Neural cell (in vitro differentiated cells): Measurements from ENCODE around the gene RASGEF1C. TPM values are rescaled to one million over a fixed set of nuclear protein-coding genes. Genes with fewer than 3 reads are reported as not detected.

Source experiments
- H2AFZ ChIP-seq: fragments of 200-600, 300-800 bp; sonication (generic), shearing (Covaris generic); 2 replicates; pipeline ENCODE4 v1.6.0; 2014; ENCODE audit warnings: low read depth, mild to moderate bottlenecking, antibody characterized with exemption, low read length, moderate library complexity
- H3F3A ChIP-seq: fragments of 200-600 bp; shearing (Covaris generic); 2 replicates; pipeline ENCODE4 v1.6.1; 2016; ENCODE audit warnings: mild to moderate bottlenecking, moderate library complexity, mixed read lengths, antibody characterized with exemption, low read length; ENCODE audit not compliant: insufficient read depth, poor library complexity, severe bottlenecking
- H3K27ac ChIP-seq: fragments of 200-600, 300-800 bp; sonication (generic), shearing (Covaris generic); 2 replicates; pipeline ENCODE4 v1.5.1; 2014; ENCODE audit warnings: mild to moderate bottlenecking, low read length, moderate library complexity
- H3K27me3 ChIP-seq: fragments of 300-800, 200-600 bp; sonication (generic), shearing (Covaris generic); 2 replicates; pipeline ENCODE4 v1.6.0; 2014; ENCODE audit warnings: mild to moderate bottlenecking, low read depth, low read length, moderate library complexity; ENCODE audit not compliant: insufficient read depth
- H3K36me3 ChIP-seq: fragments of 300-800, 200-600 bp; sonication (generic), shearing (Covaris generic); 2 replicates; pipeline ENCODE4 v1.5.1; 2014; ENCODE audit warnings: mild to moderate bottlenecking, antibody characterized with exemption, low read length, moderate library complexity; ENCODE audit not compliant: insufficient read depth
- H3K4me2 ChIP-seq: fragments of 300-800, 200-600 bp; sonication (generic), shearing (Covaris generic); 2 replicates; pipeline ENCODE4 v1.6.0; 2014; ENCODE audit warnings: mild to moderate bottlenecking, low read length
- H3K4me3 ChIP-seq: fragments of 300-800, 200-600 bp; sonication (generic), shearing (Covaris generic); 2 replicates; pipeline ENCODE4 v1.5.1; 2014; ENCODE audit warnings: mild to moderate bottlenecking, low read length, moderate library complexity
- H3K79me2 ChIP-seq: fragments of 200-600 bp; shearing (Covaris generic); replicated peaks from 2 replicates; pipeline ENCODE4 v1.6.0; 2014; ENCODE audit warnings: mild to moderate bottlenecking, low read length, moderate library complexity; ENCODE audit not compliant: insufficient read depth
- H3K9ac ChIP-seq: fragments of 300-800, 200-600 bp; sonication (generic), shearing (Covaris generic); 2 replicates; pipeline ENCODE4 v1.6.1; 2016; ENCODE audit warnings: mild to moderate bottlenecking, low read length, mixed read lengths
- H3K9me2 ChIP-seq: fragments of 200-600 bp; shearing (Covaris generic); 2 replicates; pipeline ENCODE4 v1.6.1; 2016; ENCODE audit warnings: mild to moderate bottlenecking, low read length, mixed read lengths; ENCODE audit not compliant: insufficient read depth
- H3K9me3 ChIP-seq: fragments of 200-600, 300-800 bp; sonication (generic), shearing (Covaris generic); 2 replicates; pipeline ENCODE4 v1.6.1; 2016; ENCODE audit warnings: mild to moderate bottlenecking, mixed run types, low read length, moderate library complexity, mixed read lengths
- H4K20me1 ChIP-seq: fragments of 200-600 bp; shearing (Covaris generic); 2 replicates; pipeline ENCODE4 v1.6.1; 2016; ENCODE audit warnings: mild to moderate bottlenecking, mixed run types; ENCODE audit not compliant: insufficient read depth
- EP300 ChIP-seq: fragments of 450-650 bp; conservative IDR thresholded peaks from 2 replicates; pipeline ENCODE4 v1.6.1; 2014; ENCODE audit warnings: antibody characterized with exemption, mild to moderate bottlenecking, moderate library complexity; ENCODE audit not compliant: poor library complexity, severe bottlenecking
- EZH2 ChIP-seq: fragments of 200-600, 300-800 bp; shearing (Covaris generic), sonication (generic); IDR thresholded peaks from 2 replicates; pipeline ENCODE4 v1.6.1; 2014; ENCODE audit warnings: antibody characterized with exemption, low read length, borderline replicate concordance, mild to moderate bottlenecking; ENCODE audit not compliant: insufficient read depth, poor library complexity, severe bottlenecking
- MXI1 ChIP-seq: fragments of 450-650 bp; conservative IDR thresholded peaks from 2 replicates; pipeline ENCODE4 v1.6.1; 2014; ENCODE audit warnings: antibody characterized with exemption, mild to moderate bottlenecking; ENCODE audit not compliant: poor library complexity, severe bottlenecking
- POLR2AphosphoS5 ChIP-seq: IDR thresholded peaks from 2 replicates; pipeline ENCODE4 v1.6.1; 2012
- RAD21 ChIP-seq: fragments of 450-650 bp; conservative IDR thresholded peaks from 2 replicates; pipeline ENCODE4 v1.6.1; 2014; ENCODE audit warnings: antibody characterized with exemption, mild to moderate bottlenecking, moderate library complexity
- SMC3 ChIP-seq: fragments of 450-650 bp; conservative IDR thresholded peaks from 2 replicates; pipeline ENCODE4 v1.6.1; 2014; ENCODE audit warnings: antibody characterized with exemption, mild to moderate bottlenecking, moderate library complexity; ENCODE audit not compliant: poor library complexity
- TAF1 ChIP-seq: IDR thresholded peaks from 2 replicates; pipeline ENCODE4 v1.6.1; 2012; ENCODE audit warnings: low read depth
- polyA plus RNA-seq: library from polyadenylated mRNA; depleted of rRNA; stranded (reverse); fragments of >200 nt; gene quantifications from 2 replicates; pipeline ENCODE4 v1.2.3, GENCODE V29; 2014
- TF ChIP-seq, protein P1 (sequence below): fragments of 450-650 bp; IDR thresholded peaks from 2 replicates; pipeline ENCODE4 v1.5.1; 2014; ENCODE audit warnings: antibody characterized with exemption, mild to moderate bottlenecking, moderate library complexity; ENCODE audit not compliant: poor library complexity, severe bottlenecking
- TF ChIP-seq, protein P2 (sequence below): IDR thresholded peaks from 2 replicates; pipeline ENCODE4 v1.6.1; 2012; ENCODE audit warnings: borderline replicate concordance

RASGEF1C gene
- polyA plus RNA-seq, 1 donor from 2014 or later, result 5.3 TPM

DNA sequence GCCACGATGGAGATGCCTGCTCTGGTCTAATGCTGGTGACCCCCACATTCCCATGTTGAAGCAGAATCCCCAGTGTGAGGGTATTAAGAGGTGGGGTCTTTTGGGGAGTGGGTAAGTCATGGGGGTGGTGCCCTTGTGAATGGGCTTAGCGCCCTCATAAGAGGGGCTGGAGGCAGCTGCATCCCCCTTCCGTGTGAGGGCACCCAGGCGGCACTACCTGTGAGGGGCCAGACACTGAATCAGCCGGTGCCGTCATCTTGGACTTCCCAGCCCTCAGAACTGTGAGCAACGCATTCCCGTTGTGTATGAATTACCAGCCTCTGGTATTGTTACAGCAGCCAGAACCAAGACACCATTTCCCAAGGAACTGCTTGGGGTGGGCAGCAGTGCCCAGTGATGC is 110.5 kb downstream of the RASGEF1C start:
- no peak overlapping the region for H3K9ac ChIP-seq
- no peak overlapping the region for H3K4me3 ChIP-seq
- no peaks in the 10 kb centered on the region for H3K9me2 ChIP-seq
- no peaks in the 10 kb centered on the region for H4K20me1 ChIP-seq
- H3K4me2 ChIP-seq, result no peak overlapping the region
- no peaks in the 10 kb centered on the region for H3F3A ChIP-seq
- no peaks in the 10 kb centered on the region for H3K36me3 ChIP-seq
- H3K27ac ChIP-seq, result no peak overlapping the region
- TF ChIP-seq RAD21 (no peak), EP300 (no peak), TAF1 (no peak), POLR2AphosphoS5 (no peak), EZH2 (no peak), MXI1 (no peak), SMC3 (no peak)
- TF ChIP-seq, protein P1, sequence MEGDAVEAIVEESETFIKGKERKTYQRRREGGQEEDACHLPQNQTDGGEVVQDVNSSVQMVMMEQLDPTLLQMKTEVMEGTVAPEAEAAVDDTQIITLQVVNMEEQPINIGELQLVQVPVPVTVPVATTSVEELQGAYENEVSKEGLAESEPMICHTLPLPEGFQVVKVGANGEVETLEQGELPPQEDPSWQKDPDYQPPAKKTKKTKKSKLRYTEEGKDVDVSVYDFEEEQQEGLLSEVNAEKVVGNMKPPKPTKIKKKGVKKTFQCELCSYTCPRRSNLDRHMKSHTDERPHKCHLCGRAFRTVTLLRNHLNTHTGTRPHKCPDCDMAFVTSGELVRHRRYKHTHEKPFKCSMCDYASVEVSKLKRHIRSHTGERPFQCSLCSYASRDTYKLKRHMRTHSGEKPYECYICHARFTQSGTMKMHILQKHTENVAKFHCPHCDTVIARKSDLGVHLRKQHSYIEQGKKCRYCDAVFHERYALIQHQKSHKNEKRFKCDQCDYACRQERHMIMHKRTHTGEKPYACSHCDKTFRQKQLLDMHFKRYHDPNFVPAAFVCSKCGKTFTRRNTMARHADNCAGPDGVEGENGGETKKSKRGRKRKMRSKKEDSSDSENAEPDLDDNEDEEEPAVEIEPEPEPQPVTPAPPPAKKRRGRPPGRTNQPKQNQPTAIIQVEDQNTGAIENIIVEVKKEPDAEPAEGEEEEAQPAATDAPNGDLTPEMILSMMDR, result no peak
- TF ChIP-seq, protein P2, sequence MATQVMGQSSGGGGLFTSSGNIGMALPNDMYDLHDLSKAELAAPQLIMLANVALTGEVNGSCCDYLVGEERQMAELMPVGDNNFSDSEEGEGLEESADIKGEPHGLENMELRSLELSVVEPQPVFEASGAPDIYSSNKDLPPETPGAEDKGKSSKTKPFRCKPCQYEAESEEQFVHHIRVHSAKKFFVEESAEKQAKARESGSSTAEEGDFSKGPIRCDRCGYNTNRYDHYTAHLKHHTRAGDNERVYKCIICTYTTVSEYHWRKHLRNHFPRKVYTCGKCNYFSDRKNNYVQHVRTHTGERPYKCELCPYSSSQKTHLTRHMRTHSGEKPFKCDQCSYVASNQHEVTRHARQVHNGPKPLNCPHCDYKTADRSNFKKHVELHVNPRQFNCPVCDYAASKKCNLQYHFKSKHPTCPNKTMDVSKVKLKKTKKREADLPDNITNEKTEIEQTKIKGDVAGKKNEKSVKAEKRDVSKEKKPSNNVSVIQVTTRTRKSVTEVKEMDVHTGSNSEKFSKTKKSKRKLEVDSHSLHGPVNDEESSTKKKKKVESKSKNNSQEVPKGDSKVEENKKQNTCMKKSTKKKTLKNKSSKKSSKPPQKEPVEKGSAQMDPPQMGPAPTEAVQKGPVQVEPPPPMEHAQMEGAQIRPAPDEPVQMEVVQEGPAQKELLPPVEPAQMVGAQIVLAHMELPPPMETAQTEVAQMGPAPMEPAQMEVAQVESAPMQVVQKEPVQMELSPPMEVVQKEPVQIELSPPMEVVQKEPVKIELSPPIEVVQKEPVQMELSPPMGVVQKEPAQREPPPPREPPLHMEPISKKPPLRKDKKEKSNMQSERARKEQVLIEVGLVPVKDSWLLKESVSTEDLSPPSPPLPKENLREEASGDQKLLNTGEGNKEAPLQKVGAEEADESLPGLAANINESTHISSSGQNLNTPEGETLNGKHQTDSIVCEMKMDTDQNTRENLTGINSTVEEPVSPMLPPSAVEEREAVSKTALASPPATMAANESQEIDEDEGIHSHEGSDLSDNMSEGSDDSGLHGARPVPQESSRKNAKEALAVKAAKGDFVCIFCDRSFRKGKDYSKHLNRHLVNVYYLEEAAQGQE, result no peak
- H3K27me3 ChIP-seq, result no peaks in the 10 kb centered on the region
- H3K79me2 ChIP-seq, result no peaks in the 10 kb centered on the region
- H3K9me3 ChIP-seq, result no peaks in the 10 kb centered on the region
- H2AFZ ChIP-seq, result no peak overlapping the region

DNA sequence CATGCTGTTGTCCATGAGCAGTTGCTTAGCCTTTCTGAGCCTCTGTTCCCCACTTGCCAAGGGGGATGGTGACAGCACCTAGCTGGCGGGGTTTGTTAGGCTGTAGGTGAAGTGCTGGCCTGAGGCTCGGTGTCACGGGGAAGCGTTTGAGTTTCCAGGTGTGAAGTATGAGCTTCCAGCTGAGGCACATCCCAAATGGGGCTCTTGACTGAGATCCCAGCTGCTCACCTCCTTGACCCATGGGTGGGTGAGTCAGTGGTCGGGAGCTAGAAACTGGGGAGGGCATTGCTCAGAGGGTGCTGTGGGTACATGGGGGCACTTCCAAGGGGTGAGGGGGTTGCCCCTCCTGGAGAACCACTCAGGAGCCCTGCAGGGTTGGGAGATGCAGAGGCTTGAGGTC is 111.1 kb downstream of the RASGEF1C start:
- no peak overlapping the region for H2AFZ ChIP-seq
- H3K79me2 ChIP-seq, result no peaks in the 10 kb centered on the region
- H3K9me3 ChIP-seq, result no peaks in the 10 kb centered on the region
- TF ChIP-seq, protein P1, result no peak
- no peak for TF ChIP-seq SMC3
- TF ChIP-seq, protein P2, result no peak
- no peak for TF ChIP-seq EP300
- TF ChIP-seq RAD21, result no peak
- TF ChIP-seq MXI1, result no peak
- TF ChIP-seq POLR2AphosphoS5, result no peak
- no peak for TF ChIP-seq TAF1
- H3F3A ChIP-seq, result no peaks in the 10 kb centered on the region
- no peaks in the 10 kb centered on the region for H3K27me3 ChIP-seq
- H3K9ac ChIP-seq, result no peak overlapping the region
- no peak overlapping the region for H3K27ac ChIP-seq
- no peak overlapping the region for H3K4me2 ChIP-seq
- H3K36me3 ChIP-seq, result no peaks in the 10 kb centered on the region
- H3K4me3 ChIP-seq, result no peak overlapping the region
- no peaks in the 10 kb centered on the region for H4K20me1 ChIP-seq
- H3K9me2 ChIP-seq, result no peaks in the 10 kb centered on the region
